Hematopoietic multipotent progenitor cell treated with erythropoietin and hydrocortisone succinate and interleukin-3 and kit ligand, for 6 days (in vitro differentiated cells): Measurements from ENCODE around the gene TRIP13.
"Not testable (repeated sequence)": the region's sequence is repeated elsewhere in the genome, so short reads cannot be mapped to it uniquely, and the experiment has no call there.

Source experiments
- DNase-seq: peaks from one replicate; pipeline ENCODE4 v3.0.0-alpha.2; 2015

The TRIP13 gene

DNA sequence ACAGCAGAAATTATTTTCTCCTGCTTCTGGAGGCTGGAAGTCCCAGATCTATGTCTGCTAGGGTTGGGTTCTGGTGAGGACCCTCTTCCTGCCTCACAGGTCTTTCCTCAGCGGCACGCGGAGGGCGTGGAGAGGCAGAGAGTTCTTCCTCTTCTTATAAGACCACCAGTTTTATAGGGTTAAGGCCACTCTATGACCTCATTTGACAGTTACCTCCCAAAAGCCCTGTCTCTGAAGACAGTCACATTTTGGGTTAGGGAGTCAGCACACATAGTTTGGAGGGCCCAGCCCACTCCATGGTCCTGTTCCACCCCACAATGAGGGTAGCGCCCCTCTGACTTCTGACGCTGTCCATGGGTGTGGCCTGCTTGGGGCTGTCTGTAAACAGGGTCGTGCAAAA lies 46.7 kb downstream of the TRIP13 start:
- DNase-seq, result no peak

DNA sequence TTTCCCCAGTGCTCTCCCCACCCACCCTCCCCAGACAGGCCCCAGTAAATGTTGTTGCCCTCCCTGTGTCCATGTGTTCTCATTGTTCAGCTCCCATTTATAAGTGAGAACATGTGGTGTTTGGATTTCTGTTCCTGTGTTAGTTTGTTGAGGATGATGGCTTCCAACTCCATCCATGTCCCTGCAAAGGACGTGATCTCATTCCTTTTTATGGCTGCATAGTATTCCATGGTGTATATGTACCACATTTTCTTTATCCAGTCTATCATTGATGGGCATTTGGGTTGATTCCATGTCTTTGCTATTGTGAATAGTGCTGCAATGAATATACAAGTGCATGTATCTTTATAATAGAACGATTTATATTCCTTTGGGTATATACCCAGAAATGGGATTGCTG lies 48.1 kb downstream of the TRIP13 start:
- DNase-seq, result not testable (repeated sequence)

DNA sequence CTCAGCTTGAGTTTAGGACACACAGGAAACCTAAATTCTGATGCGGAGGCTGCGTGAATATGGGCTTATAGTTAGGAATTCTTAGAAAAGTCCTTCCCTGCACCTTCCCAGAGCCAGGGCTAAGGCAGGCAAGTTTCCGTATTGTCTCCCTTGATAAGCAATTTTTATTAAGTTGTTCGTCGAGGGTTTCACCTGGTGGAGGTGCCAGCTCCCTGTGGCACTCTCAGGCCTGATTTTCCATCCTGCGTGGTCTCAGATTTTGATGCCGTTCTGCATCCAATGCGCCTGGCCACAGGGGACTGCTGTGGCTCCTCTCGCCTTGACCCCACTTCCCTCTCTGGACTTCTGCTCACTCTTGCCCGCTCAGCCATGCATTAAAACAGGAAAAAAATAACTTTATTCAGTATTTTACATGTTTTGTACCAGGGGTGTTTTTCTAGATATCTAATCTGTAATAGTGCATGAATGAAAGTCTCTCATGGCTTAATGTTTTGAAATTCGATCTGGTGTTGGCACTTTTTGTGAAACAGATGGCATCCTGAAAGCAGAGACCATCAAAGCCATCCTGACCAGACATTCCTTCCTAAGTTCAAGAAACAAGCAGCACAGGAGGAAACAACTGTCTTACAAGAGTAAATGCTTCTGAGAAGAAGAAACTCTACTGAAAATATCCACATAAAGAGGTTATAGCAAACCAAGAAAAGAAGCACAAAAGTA lies 50.7 kb downstream of the TRIP13 start:
- DNase-seq, result no peak

DNA sequence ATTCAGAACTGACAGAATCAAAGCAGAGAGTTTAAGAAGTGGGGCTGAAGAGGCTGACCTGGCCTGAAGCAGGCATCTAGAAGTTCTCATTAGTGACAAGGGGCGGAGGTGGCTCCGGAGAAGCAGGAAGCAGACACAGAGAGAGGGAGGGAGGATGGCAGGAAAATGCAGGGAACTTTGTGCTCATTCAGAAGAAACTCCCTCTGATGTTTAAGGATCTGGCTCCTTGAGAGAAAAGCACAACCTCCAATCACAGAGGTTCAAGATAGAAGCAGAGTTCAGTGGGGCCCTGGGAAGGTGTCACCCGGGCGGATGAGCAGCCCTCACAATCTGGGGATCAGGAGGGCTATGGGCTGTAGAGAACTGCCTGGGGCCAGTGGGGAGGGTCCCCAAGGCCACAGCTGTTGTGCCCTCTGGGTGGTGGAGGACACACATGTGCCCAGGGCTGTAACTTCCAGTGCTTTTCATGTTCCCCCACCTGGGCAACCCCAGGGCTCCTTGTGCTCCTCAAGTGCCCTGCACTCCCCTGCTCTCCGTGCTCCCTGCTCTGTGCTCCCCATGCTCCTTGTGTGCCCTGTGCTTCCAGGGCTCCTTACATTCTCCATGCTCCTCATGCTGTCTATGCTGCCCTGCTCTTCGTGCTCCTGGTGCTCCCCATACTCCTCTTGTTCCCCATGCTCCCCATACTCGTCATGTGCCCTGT lies 51.4 kb downstream of the TRIP13 start:
- DNase-seq, result no peak

DNA sequence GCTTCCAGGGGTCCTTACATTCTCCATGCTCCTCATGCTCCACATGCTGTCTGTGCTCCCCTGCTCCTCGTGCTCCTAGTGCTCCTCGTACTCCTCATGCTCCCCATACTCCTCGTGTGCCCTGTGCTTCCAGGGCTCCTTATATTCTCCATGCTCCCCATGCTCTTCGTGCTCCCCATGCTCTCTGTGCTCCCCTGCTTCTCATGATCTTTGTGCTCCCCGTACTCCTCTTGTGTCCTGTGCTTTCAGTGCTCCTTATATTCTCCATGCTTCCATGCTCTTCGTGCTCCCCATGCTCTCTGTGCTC lies 51.9 kb downstream of the TRIP13 start:
- no peak for DNase-seq

DNA sequence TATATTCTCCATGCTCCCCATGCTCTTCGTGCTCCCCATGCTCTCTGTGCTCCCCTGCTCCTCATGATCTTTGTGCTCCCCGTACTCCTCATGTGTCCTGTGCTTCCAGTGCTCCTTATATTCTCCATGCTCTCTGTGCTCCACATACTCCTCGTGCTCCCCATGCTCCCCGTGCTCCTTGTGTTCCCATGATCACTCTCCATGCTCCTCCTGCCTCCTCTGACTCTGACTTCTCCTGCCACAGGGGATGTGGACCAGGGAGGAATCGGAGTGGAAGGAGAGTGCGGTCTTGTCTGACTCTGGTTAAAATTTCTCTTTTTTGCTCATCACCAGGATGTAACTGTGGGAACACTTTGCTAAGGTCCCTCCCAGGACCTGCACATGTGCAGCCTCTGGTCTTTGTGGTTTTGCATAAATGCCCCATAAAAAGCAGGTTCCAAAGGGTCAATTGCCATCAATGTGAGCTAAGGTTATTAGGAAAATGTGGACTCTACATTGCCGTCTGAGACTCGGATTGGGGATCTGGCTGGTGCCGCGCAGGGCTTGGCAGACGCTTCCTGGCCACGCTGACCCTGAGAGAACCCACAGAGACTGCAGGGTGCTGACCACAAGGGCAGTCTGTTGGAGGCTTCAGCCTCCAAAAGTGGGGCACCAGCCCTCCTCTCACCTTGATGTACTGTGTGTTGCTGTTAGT lies 52.5 kb downstream of the TRIP13 start:
- DNase-seq, result no peak

DNA sequence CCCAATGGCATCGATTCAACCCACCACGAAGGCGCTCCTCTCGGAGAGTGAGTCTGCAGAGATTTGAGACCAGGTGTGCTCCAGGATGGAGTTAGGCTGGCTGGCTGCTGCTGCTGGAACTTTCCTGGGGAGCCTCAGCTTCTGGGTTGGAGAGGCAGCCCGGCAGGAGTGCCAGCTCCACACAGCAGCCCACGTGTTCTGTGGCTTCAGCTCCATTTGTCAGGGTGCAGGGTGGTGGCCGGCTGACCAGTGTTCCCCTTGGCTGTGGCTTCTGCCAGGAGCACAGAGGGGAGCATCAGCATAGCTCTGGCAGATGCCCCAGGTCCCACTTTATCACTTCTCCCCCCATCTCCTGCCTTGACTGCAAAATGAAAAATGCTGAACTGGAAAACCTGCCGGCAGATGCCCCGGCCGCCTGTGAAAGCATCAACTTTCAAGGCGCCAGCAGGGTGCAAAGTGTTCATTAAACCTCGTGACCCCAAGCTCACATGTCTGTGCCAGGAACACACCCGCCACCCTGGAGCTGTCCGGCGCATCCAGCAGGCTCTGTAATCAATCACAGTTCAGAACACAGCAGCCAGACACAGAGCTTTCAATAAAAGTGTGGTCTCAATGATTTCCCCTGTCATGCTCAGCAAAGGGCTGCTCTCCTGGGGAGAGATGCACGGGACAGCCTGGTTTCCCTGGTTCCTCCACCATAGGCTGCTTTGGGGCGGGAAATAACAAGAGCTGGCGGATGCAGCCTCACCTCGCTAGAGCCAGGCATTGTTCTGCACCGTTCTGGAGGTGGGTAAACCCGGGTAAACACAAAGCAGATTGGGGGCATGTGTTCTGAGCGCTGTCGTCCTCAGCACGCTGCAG lies 53.2 kb downstream of the TRIP13 start:
- DNase-seq, result no peak

DNA sequence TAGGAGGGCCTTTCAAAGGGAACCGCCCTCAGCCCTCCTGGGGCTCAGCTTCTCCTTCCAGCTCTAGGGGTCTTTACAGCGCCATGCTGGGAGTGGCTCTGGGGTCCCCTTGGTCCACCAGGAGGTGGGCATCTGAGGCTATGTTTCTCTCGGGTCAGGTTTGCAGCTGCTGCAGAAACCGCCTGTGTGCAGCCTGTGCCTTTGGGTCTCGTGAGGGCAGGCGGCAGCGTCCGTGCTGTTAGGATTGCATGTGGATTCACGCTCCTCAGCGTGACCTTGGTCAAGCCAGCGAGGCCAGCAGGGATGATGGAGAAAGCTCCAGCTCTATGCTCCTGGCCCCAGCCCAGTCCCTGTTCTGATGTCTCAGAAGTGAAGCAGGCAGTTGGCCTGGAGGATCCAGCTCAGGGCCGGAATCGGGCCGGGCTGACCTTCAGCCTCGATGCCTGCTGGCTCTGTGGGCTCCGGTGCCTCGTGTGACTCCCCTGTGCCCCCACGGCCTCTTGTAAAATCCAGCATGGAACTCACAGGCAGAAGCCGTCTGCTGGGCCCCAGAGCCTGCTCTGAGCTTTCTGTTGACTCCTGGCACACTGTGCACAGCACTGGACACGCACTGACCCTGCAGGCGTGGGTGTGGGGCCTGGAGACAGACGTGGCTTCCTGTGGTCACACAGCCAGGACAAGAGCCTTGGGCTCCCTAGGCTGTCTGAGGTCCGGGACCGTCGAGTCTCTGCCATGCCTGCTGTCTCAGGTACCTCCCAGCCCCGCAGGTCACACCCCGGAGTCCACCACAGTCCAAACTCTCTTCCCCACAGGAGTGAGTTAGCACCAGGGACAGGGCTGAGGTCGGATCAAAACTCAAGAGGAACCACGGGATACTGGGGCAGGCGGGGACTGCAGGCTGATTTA lies 54.3 kb downstream of the TRIP13 start:
- no peak for DNase-seq

DNA sequence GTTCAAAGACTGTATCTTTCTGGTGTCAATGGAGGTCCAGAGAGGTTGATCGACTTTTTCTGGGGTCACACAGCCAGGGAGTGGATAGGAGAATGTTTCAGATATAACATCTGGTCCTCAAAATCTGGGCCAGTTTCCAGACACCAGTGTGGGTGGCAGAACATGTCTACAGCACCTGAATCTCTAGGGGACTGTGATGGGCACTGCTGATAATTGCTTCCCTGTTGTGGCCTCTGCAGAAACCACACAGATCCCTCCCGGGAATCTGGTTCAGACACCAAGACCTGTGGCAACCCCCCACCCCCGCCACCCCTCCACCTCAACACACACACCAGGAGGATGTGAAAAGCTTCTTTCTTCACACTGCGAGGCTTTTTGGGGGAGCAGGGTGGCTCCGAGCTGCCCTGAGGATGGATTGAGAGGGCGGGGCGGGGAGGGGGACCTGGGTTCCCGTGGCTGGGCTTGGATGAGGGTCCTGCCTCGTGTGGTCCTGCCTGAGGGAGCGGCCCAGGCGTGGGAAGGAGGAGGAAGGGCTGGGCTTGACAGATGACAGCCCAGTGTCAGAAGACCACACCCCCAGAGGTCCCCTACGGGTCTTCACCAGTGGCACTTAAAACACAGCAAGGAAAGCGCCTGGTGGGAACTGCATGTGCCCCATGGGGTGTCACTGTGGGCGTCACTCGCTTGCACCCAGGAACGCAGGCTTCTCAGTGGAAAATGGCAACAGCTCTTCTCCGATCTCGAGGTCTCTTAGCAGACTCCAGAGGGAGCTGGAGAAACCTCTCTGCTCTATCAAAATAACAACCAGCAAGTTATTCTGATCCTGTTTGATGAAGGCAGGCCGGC lies 55.2 kb downstream of the TRIP13 start:
- no peak for DNase-seq

DNA sequence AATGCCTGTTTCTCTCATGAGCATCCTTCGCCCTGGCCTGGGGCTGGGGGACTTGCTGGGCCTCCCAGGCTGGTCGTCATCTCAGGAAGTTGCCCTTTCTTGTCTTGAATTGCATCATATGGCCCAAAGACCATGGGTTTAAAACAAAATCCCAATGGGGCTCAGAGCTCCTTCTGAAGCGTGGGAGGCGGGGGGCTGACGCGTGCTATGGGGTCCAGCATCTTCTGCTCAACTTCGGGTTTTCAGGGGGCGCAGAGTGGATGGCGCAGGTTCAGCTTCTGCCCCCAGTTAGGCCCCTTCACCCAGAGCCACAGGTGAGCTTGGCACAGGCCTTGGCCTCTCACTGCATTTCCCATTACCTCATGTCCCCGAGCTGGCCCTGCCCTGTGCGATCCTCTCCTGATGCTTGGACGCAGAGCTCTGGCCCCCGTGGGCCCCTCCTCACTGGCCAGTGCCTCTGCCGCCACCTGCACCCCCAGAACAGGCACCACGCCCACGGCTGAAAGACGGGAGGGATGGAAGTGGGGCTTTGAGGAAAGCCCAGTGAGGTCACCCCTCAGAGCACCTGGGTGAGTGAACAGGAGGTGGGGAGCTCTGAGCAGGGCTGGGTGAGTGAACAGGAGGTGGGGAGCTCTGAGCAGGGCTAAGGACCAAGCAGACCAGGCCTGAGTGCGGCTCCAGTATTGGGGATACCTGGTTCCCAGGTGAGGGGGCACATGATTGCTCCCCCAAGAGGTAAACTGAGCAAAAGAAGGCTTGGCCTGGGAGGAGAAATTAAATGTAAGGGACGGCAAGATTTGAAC lies 56.0 kb downstream of the TRIP13 start:
- no peak for DNase-seq

DNA sequence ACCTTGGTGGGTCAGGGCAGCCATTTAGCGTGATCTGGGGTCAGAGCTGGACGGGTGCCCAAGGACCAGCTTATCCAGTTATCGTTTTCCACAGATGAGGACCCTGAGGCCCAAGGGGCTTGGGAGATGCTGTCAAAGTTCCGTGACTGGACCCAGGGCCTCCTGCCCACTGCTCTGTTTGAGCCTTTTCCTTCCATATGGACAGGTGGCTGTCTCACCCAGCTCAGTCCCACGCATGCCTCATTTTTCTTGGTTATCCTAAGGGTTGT lies 56.5 kb downstream of the TRIP13 start:
- no peak for DNase-seq

DNA sequence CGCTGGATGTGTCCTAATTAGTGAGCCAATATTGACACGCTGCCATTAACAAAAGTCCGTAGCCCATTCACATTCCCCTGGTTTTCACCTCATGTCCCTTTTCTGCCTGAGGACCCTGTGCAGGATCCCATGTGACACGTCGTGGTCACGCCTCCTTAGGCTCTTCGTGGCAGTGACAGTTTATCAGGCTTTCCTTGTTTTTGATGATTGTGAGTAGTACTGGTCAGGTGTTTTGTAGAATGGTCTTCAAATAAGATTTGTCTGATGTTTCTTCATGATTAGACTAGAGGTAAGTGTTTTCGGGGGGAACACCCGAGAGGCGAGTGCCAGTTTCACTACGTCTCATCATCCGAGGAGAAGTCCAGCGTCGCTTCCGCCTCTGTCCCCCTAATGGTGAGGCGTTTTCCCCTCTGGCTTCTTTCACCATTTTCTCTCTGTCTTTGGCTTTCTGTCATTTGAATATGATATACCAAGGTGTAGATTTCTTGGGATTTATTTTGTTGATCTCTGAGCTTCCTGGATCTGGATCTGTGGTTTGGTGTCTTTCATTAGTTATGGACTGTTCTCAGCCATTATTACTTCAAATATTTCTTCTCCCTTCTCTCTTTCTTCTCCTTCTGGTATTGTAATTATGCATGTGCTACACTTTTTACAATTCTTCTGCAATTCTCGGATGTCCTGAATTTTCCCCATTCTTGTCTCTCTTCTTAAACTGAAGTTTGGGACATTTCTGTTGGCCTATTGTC lies 57.3 kb downstream of the TRIP13 start:
- DNase-seq, result no peak

DNA sequence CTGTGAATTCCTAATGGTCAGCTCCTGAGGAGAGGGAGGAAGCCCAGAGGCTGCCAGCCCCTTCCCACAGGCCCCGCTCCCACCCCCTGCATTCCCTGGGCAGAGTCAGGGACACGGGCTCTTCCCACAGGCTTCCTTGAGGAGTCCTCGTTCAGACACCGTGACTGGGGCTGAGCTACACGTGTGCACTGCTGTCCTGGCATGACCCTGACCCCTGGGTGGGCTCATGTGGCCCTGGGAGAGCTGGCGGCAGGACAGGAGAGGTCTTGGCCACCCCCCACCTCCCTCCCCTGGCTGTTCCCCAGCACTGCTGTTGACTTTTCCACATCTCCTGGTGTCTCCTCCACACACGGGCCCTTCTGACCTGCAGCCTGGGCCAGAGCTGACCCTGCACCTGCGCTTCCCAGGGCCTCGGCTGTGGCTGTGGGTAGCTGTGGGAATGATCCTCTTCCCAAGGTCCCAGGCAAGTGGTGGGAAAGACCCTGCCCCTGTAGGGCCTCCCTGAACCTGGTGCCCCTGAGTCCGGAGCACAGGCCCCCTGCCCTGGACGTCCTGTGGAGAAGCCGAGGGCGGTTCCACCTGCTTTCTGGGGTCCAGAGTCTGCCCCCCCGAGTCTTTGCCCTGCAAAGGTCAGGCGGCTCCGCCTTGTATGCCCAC lies 59.4 kb downstream of the TRIP13 start:
- DNase-seq, result no peak

DNA sequence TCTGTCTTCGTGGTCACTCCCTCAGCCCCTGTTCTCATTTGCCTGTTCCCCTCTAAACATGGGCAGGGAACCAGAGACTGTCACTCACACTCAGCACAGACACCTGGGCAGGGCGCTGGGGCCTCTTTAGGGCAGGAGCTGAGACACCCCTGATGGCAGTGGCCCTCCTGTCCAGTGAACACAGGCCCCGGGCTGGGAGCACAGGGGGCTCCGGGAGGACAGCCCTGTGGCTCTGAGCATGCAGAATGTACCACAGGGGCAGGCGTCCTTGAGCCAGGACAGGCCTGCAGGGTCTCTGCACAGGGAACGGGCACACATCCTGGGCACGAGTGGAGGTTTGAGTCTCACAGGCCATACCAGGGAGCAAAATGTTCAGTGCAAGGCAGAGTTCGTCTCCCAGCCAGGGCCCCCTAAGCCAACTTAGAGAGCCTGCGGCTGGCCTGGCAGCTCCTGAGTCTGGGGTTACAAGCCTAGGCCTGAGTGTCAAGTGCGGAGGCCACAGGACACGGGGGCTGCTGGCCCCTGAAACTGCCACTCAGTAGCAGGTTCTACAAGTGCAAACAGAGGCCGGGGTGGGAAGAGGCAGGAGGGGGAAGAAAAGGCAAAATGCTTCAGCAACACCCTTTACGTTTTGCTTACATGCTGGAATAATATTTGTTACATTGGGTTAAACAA lies 60.0 kb downstream of the TRIP13 start:
- DNase-seq, result no peak

DNA sequence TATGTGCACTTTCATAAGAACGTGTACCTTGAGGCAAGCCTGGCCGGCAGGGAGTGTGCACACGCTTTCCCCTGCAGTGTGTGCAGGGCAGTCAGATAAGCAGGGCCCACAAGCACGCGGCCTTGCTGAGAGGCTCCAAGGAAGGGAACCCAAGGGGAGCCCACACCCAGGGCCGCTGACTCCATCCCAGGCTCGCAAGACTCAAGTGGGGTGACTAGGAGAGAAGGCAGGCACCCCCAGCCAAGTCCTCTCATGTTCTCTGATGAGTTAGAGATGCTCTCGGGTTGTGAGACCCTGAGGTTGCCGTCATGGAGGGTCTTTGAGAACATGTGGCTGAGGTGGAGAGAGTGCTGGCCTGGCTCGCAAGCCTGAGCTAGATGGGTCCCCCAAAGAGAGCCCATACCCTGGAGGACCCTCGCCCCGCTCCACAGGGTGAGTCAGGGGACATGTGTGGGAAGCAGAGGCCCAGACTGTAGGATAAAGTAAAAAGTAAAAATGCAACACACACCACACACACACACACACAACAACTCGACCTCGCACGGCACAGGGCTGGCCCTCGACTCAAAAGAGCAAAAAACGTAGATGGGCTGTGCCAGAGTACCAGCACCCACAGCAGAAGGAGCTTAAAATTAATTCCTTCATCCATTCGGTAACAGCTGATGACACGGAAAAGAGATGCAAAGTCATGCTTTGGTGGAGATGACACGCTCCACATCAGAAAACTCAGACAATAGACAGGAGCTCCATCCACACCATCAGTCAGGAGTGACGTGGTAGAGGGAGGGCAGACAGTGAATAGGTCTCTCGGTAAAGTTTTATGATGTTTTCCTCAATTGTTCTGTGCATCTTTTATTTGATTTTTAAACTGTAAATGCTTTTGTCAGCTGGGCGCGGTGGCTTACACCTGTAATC lies 61.1 kb downstream of the TRIP13 start:
- no peak for DNase-seq

DNA sequence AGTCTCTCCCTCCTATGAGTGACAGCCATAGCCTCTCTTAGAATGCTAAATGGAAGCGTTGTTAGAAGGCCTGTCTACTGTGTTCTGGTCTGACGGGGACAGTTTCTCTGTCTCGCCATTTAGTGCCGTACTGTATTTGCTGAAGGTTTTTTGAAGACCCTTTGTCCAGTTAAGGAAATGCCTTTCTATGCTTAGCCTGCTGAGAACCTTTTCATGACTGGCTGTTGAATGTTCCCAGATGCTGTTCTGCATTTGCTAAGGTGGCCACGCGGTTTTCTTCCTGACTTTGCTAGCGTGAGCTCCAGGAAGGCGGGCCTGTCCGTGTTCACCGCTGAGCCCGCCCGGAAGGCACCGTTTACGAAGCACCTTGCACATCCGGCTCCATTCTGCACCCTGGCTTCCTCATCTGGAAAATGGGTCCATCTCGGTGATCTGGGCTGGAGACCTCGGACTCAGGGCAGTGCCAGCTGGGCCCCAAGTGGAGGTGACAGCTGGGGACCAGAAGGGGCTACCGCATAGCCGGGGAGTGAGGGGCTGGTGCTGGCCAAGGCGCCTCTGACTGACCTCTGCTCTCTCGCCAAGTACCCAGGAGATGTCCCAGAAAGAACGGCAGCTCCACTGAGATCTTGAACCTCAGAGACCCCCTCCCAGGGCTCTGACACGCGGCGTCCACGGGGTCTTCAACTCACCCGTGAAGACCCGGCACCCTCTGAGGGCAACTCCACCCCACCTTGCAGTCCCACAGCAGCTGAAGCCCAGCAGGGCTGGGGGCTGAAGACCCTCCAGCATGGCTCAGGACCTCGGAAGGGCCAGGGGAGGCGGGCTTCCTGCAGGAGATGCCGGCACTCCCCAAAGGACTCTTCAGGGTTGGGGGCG lies 63.4 kb downstream of the TRIP13 start:
- no peak for DNase-seq
